ENCODE measurements around the gene SNX25.
"Not testable (repeated sequence)": the region's sequence is repeated elsewhere in the genome, so short reads cannot be mapped to it uniquely, and the experiment has no call there.

The SNX25 gene

GRCh38 chr4:185257694-185258093, 48.3 kb downstream of the SNX25 start:
- no peaks in the 10 kb centered on the region for H3K36me3 ChIP-seq (ENCODE audit: control insufficient read depth in 2 of 2, insufficient read depth in 2 of 2, low read length in 2 of 2)
- H3K4me1 ChIP-seq (ENCODE audit: control insufficient read depth in 2 of 2, insufficient read depth in 2 of 2, low read length in 2 of 2), result peaks cover 3% of the 10 kb centered on the region in 2 donors
- H3K27ac ChIP-seq (ENCODE audit: low read depth in 2 of 2, low read length in 2 of 2), result no peak overlapping the region
- no peaks in the 10 kb centered on the region for H3K9me3 ChIP-seq (ENCODE audit: control insufficient read depth in 2 of 2, low read length in 2 of 2)
- no peak overlapping the region for H3K4me3 ChIP-seq (ENCODE audit: low read length in 2 of 2)
- no peak overlapping the region for H3K9ac ChIP-seq (ENCODE audit: low read depth in 1 of 2, low read length in 2 of 2)
- no peaks in the 10 kb centered on the region for H3K27me3 ChIP-seq (ENCODE audit: control insufficient read depth in 2 of 2, insufficient read depth in 2 of 2, low read length in 2 of 2)

GRCh38 chr4:185258741-185259140, 49.3 kb downstream of the SNX25 start:
- not testable (repeated sequence) for H3K4me1 ChIP-seq (ENCODE audit: control insufficient read depth in 2 of 2, insufficient read depth in 2 of 2, low read length in 2 of 2); H3K9me3 ChIP-seq (ENCODE audit: control insufficient read depth in 2 of 2, low read length in 2 of 2); H3K36me3 ChIP-seq (ENCODE audit: control insufficient read depth in 2 of 2, insufficient read depth in 2 of 2, low read length in 2 of 2); H3K27me3 ChIP-seq (ENCODE audit: control insufficient read depth in 2 of 2, insufficient read depth in 2 of 2, low read length in 2 of 2); H3K9ac ChIP-seq (ENCODE audit: low read depth in 1 of 2, low read length in 2 of 2); H3K27ac ChIP-seq (ENCODE audit: low read depth in 2 of 2, low read length in 2 of 2); H3K4me3 ChIP-seq (ENCODE audit: low read length in 2 of 2)

- Histone ChIP-seq H3K4me1 (ENCODE audit: control insufficient read depth in 2 of 2, insufficient read depth in 2 of 2, low read length in 2 of 2) (peaks cover 3 to 7% of the 10 kb centered on the region in 2 donors), H3K27me3 (ENCODE audit: control insufficient read depth in 2 of 2, insufficient read depth in 2 of 2, low read length in 2 of 2) (no peaks in the 10 kb centered on the region), H3K9me3 (ENCODE audit: control insufficient read depth in 2 of 2, low read length in 2 of 2) (no peaks in the 10 kb centered on the region), H3K4me3 (ENCODE audit: low read length in 2 of 2) (no peak overlapping the region), H3K27ac (ENCODE audit: low read depth in 2 of 2, low read length in 2 of 2) (no peak overlapping the region), H3K36me3 (ENCODE audit: control insufficient read depth in 2 of 2, insufficient read depth in 2 of 2, low read length in 2 of 2) (no peaks in the 10 kb centered on the region), H3K9ac (ENCODE audit: low read depth in 1 of 2, low read length in 2 of 2) (no peak overlapping the region)
These were observed 50.3 kb downstream of the SNX25 start for GRCh38 chr4:185259719-185260118.

- Histone ChIP-seq H3K9ac (ENCODE audit: low read depth in 1 of 2, low read length in 2 of 2) (no peak overlapping the region), H3K4me3 (ENCODE audit: low read length in 2 of 2) (no peak overlapping the region), H3K27me3 (ENCODE audit: control insufficient read depth in 2 of 2, insufficient read depth in 2 of 2, low read length in 2 of 2) (no peaks in the 10 kb centered on the region), H3K36me3 (ENCODE audit: control insufficient read depth in 2 of 2, insufficient read depth in 2 of 2, low read length in 2 of 2) (no peaks in the 10 kb centered on the region), H3K27ac (ENCODE audit: low read depth in 2 of 2, low read length in 2 of 2) (no peak overlapping the region), H3K4me1 (ENCODE audit: control insufficient read depth in 2 of 2, insufficient read depth in 2 of 2, low read length in 2 of 2) (peaks cover 3 to 4% of the 10 kb centered on the region in 2 donors), H3K9me3 (ENCODE audit: control insufficient read depth in 2 of 2, low read length in 2 of 2) (no peaks in the 10 kb centered on the region)
These were observed 52.5 kb downstream of the SNX25 start for GRCh38 chr4:185261946-185262345.

- Histone ChIP-seq H3K9ac (ENCODE audit: low read depth in 1 of 2, low read length in 2 of 2) (no peak overlapping the region), H3K36me3 (ENCODE audit: control insufficient read depth in 2 of 2, insufficient read depth in 2 of 2, low read length in 2 of 2) (no peaks in the 10 kb centered on the region), H3K27me3 (ENCODE audit: control insufficient read depth in 2 of 2, insufficient read depth in 2 of 2, low read length in 2 of 2) (no peaks in the 10 kb centered on the region), H3K27ac (ENCODE audit: low read depth in 2 of 2, low read length in 2 of 2) (no peak overlapping the region), H3K4me1 (ENCODE audit: control insufficient read depth in 2 of 2, insufficient read depth in 2 of 2, low read length in 2 of 2) (peaks cover 2 to 4% of the 10 kb centered on the region in 2 donors), H3K4me3 (ENCODE audit: low read length in 2 of 2) (no peak overlapping the region), H3K9me3 (ENCODE audit: control insufficient read depth in 2 of 2, low read length in 2 of 2) (no peaks in the 10 kb centered on the region)
These were observed 54.0 kb downstream of the SNX25 start for GRCh38 chr4:185263419-185263818.

- peaks cover 0 to 4% of the 10 kb centered on the region in 2 donors for H3K4me1 ChIP-seq (ENCODE audit: control insufficient read depth in 2 of 2, insufficient read depth in 2 of 2, low read length in 2 of 2)
- no peaks in the 10 kb centered on the region for H3K36me3 ChIP-seq (ENCODE audit: control insufficient read depth in 2 of 2, insufficient read depth in 2 of 2, low read length in 2 of 2)
- no peak overlapping the region for H3K27ac ChIP-seq (ENCODE audit: low read depth in 2 of 2, low read length in 2 of 2)
- H3K9me3 ChIP-seq (ENCODE audit: control insufficient read depth in 2 of 2, low read length in 2 of 2), result no peaks in the 10 kb centered on the region
- H3K27me3 ChIP-seq (ENCODE audit: control insufficient read depth in 2 of 2, insufficient read depth in 2 of 2, low read length in 2 of 2), result no peaks in the 10 kb centered on the region
- H3K4me3 ChIP-seq (ENCODE audit: low read length in 2 of 2), result no peak overlapping the region
- no peak overlapping the region for H3K9ac ChIP-seq (ENCODE audit: low read depth in 1 of 2, low read length in 2 of 2)
These were observed 56.5 kb downstream of the SNX25 start for GRCh38 chr4:185265942-185266341.

GRCh38 chr4:185269286-185269685, 59.9 kb downstream of the SNX25 start:
- no peaks in the 10 kb centered on the region for H3K27me3 ChIP-seq (ENCODE audit: control insufficient read depth in 2 of 2, insufficient read depth in 2 of 2, low read length in 2 of 2)
- no peaks in the 10 kb centered on the region for H3K4me1 ChIP-seq (ENCODE audit: control insufficient read depth in 2 of 2, insufficient read depth in 2 of 2, low read length in 2 of 2)
- H3K9me3 ChIP-seq (ENCODE audit: control insufficient read depth in 2 of 2, low read length in 2 of 2), result no peaks in the 10 kb centered on the region
- no peak overlapping the region for H3K9ac ChIP-seq (ENCODE audit: low read depth in 1 of 2, low read length in 2 of 2)
- no peak overlapping the region for H3K4me3 ChIP-seq (ENCODE audit: low read length in 2 of 2)
- H3K36me3 ChIP-seq (ENCODE audit: control insufficient read depth in 2 of 2, insufficient read depth in 2 of 2, low read length in 2 of 2), result no peaks in the 10 kb centered on the region
- H3K27ac ChIP-seq (ENCODE audit: low read depth in 2 of 2, low read length in 2 of 2), result no peak overlapping the region

GRCh38 chr4:185270037-185270436, 60.6 kb downstream of the SNX25 start:
- Histone ChIP-seq H3K4me3 (ENCODE audit: low read length in 2 of 2) (no peak overlapping the region), H3K9me3 (ENCODE audit: control insufficient read depth in 2 of 2, low read length in 2 of 2) (no peaks in the 10 kb centered on the region), H3K9ac (ENCODE audit: low read depth in 1 of 2, low read length in 2 of 2) (no peak overlapping the region), H3K4me1 (ENCODE audit: control insufficient read depth in 2 of 2, insufficient read depth in 2 of 2, low read length in 2 of 2) (no peaks in the 10 kb centered on the region), H3K36me3 (ENCODE audit: control insufficient read depth in 2 of 2, insufficient read depth in 2 of 2, low read length in 2 of 2) (no peaks in the 10 kb centered on the region), H3K27ac (ENCODE audit: low read depth in 2 of 2, low read length in 2 of 2) (no peak overlapping the region), H3K27me3 (ENCODE audit: control insufficient read depth in 2 of 2, insufficient read depth in 2 of 2, low read length in 2 of 2) (no peaks in the 10 kb centered on the region)

GRCh38 chr4:185270885-185271284, 61.5 kb downstream of the SNX25 start:
- no peak overlapping the region for H3K4me3 ChIP-seq (ENCODE audit: low read length in 2 of 2)
- no peaks in the 10 kb centered on the region for H3K9me3 ChIP-seq (ENCODE audit: control insufficient read depth in 2 of 2, low read length in 2 of 2)
- H3K9ac ChIP-seq (ENCODE audit: low read depth in 1 of 2, low read length in 2 of 2), result no peak overlapping the region
- no peaks in the 10 kb centered on the region for H3K4me1 ChIP-seq (ENCODE audit: control insufficient read depth in 2 of 2, insufficient read depth in 2 of 2, low read length in 2 of 2)
- H3K36me3 ChIP-seq (ENCODE audit: control insufficient read depth in 2 of 2, insufficient read depth in 2 of 2, low read length in 2 of 2), result no peaks in the 10 kb centered on the region
- H3K27ac ChIP-seq (ENCODE audit: low read depth in 2 of 2, low read length in 2 of 2), result no peak overlapping the region
- H3K27me3 ChIP-seq (ENCODE audit: control insufficient read depth in 2 of 2, insufficient read depth in 2 of 2, low read length in 2 of 2), result no peaks in the 10 kb centered on the region

- H3K4me3 ChIP-seq (ENCODE audit: low read length in 2 of 2), result no peak overlapping the region
- H3K9me3 ChIP-seq (ENCODE audit: control insufficient read depth in 2 of 2, low read length in 2 of 2), result no peaks in the 10 kb centered on the region
- H3K4me1 ChIP-seq (ENCODE audit: control insufficient read depth in 2 of 2, insufficient read depth in 2 of 2, low read length in 2 of 2), result no peaks in the 10 kb centered on the region
- H3K9ac ChIP-seq (ENCODE audit: low read depth in 1 of 2, low read length in 2 of 2), result no peak overlapping the region
- no peaks in the 10 kb centered on the region for H3K36me3 ChIP-seq (ENCODE audit: control insufficient read depth in 2 of 2, insufficient read depth in 2 of 2, low read length in 2 of 2)
- no peak overlapping the region for H3K27ac ChIP-seq (ENCODE audit: low read depth in 2 of 2, low read length in 2 of 2)
- H3K27me3 ChIP-seq (ENCODE audit: control insufficient read depth in 2 of 2, insufficient read depth in 2 of 2, low read length in 2 of 2), result no peaks in the 10 kb centered on the region
These were observed 62.8 kb downstream of the SNX25 start for GRCh38 chr4:185272245-185272644.

- Histone ChIP-seq H3K4me1 (ENCODE audit: control insufficient read depth in 2 of 2, insufficient read depth in 2 of 2, low read length in 2 of 2) (peaks cover 0 to 3% of the 10 kb centered on the region in 2 donors), H3K27ac (ENCODE audit: low read depth in 2 of 2, low read length in 2 of 2) (no peak overlapping the region), H3K9me3 (ENCODE audit: control insufficient read depth in 2 of 2, low read length in 2 of 2) (no peaks in the 10 kb centered on the region), H3K9ac (ENCODE audit: low read depth in 1 of 2, low read length in 2 of 2) (no peak overlapping the region), H3K27me3 (ENCODE audit: control insufficient read depth in 2 of 2, insufficient read depth in 2 of 2, low read length in 2 of 2) (no peaks in the 10 kb centered on the region), H3K4me3 (ENCODE audit: low read length in 2 of 2) (no peak overlapping the region), H3K36me3 (ENCODE audit: control insufficient read depth in 2 of 2, insufficient read depth in 2 of 2, low read length in 2 of 2) (no peaks in the 10 kb centered on the region)
These were observed 66.1 kb downstream of the SNX25 start for GRCh38 chr4:185275501-185275900.
